NCI-H2081 (cell line): Measurements from ENCODE around the gene MCF2L.

ENCODE experiments used
- DNase-seq, 2 experiments: peaks; one replicate each; lab custom pipeline; 2025; lab: John Stamatoyannopoulos, UW

Gene MCF2L

GRCh38 chr13:113112893-113113845 lies 144.2 kb downstream of the MCF2L start:
- no peak for DNase-seq

- DNase-seq, result no peak
Measured at GRCh38 chr13:113113846-113114271, 144.8 kb downstream of the MCF2L start.

DNA sequence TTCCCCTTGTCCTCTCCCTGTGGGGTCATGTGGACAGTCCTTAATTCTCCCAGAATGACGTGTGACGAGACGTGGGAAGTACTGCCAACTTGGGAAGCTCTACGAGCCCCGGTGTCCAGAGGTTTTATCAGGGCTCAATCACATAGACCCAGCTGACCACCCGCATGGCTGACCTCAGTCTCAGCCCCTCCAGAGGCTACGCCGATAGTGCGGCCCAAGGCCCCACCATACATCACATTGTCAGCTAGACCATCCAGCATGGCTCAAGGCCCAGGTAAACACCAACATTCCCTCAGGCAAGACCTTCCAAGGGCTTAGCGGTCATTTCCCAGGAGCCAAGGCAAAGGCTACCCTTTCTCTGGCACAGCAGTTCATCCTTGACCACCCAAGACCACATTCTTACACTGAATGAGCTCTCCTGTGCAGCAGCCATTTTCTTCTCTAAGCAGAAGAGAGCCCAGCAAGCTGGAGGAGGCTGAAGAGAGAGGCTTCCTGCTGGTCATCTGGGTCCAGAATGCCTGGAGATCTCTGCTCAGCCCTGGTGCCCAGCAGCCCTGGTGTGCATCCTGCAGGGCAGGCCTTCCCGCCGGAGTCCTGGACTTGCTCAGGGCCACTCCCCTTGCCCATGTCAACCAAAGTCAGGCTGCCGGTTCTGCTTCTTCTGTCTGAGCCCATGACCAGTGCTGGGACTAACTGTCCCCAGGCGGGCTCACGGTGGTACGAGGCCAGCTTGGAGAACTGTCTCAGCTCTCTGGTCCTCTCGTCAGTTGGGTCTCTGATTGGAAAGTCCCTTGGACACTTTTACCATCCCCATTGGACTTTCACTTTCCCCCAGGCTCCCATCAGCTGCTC lies 145.7 kb downstream of the MCF2L start:
- no peak for DNase-seq

DNA sequence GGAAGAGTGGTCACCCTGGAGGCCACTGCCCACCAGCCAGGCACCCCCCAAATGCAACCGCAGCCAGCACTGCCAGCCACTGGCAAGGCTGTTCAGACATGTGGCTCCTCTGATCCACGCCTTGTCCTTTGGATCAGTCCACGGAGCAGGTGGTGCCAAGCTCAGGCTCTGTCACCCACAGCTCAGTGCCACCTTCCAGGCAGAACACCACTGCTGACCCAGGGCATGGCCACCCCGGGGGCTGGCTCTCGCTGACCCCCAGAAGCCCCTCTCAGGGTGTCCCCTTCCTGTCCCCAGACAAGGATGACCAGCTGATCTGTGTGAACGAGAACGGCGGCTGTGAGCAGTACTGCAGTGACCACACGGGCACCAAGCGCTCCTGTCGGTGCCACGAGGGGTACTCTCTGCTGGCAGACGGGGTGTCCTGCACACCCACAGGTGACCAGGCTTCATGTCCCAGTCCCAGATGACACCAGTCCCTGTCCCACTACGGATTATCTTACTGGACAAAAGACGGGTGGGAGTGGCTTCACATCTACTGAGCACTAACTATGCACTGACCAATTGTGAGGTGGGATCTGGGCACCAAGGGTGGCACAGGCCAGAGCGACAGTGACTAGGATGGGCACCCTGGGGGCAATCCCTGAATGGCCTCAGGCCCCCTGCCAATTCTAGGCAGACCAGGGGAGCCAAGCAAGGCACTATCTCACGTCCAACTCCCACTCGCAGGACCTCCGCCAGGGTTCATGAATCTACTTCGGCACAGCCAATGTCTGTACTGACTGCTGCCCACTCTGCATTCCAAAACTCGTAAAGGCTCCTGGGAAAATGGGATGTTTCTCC lies 146.6 kb downstream of the MCF2L start:
- no peak for DNase-seq

GRCh38 chr13:113116206-113116800 lies 147.3 kb downstream of the MCF2L start:
- no peak for DNase-seq

- no peak for DNase-seq
Measured at GRCh38 chr13:113116871-113117271, 147.9 kb downstream of the MCF2L start.

DNA sequence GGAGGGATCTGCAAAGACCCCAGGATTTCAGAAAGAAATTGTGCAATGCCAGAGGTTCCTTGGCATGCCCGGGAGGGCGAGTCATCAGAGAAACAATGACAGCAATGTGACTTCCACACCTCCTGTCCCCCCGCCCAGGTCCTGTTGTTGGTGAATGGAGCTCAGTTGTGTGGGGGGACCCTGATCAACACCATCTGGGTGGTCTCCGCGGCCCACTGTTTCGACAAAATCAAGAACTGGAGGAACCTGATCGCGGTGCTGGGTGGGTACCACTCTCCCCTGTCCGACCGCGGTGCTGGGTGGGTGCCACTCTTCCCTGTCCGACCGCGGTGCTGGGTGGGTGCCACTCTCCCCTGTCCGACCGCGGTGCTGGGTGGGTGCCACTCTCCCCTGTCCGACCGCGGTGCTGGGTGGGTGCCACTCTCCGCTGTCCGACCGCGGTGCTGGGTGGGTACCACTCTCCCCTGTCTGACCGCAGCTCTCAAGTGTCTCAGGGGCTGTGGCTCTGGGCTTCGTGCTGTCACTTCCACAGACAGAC lies 148.4 kb downstream of the MCF2L start:
- no peak for DNase-seq

- no peak for DNase-seq
Measured at GRCh38 chr13:113117911-113118260, 148.9 kb downstream of the MCF2L start.

DNA sequence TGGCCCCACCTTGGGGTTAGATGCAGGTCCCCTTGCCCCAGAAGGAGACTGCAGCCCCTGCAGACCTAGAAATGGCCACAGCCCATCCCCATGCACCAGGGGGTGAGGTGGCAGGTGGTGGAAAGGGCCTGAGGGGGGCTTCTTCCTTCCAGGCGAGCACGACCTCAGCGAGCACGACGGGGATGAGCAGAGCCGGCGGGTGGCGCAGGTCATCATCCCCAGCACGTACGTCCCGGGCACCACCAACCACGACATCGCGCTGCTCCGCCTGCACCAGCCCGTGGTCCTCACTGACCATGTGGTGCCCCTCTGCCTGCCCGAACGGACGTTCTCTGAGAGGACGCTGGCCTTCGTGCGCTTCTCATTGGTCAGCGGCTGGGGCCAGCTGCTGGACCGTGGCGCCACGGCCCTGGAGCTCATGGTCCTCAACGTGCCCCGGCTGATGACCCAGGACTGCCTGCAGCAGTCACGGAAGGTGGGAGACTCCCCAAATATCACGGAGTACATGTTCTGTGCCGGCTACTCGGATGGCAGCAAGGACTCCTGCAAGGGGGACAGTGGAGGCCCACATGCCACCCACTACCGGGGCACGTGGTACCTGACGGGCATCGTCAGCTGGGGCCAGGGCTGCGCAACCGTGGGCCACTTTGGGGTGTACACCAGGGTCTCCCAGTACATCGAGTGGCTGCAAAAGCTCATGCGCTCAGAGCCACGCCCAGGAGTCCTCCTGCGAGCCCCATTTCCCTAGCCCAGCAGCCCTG lies 149.4 kb downstream of the MCF2L start:
- no peak for DNase-seq

- DNase-seq, result no peak
Measured at GRCh38 chr13:113119166-113119821, 150.3 kb downstream of the MCF2L start.

- DNase-seq, result no peak
Measured at GRCh38 chr13:113119822-113120189, 150.8 kb downstream of the MCF2L start.

GRCh38 chr13:113120300-113121182 lies 151.5 kb downstream of the MCF2L start:
- DNase-seq, result no peak

- DNase-seq, result no peak
Measured at GRCh38 chr13:113121183-113121927, 152.3 kb downstream of the MCF2L start.

- DNase-seq, result no peak
Measured at GRCh38 chr13:113121928-113122471, 153.0 kb downstream of the MCF2L start.

DNA sequence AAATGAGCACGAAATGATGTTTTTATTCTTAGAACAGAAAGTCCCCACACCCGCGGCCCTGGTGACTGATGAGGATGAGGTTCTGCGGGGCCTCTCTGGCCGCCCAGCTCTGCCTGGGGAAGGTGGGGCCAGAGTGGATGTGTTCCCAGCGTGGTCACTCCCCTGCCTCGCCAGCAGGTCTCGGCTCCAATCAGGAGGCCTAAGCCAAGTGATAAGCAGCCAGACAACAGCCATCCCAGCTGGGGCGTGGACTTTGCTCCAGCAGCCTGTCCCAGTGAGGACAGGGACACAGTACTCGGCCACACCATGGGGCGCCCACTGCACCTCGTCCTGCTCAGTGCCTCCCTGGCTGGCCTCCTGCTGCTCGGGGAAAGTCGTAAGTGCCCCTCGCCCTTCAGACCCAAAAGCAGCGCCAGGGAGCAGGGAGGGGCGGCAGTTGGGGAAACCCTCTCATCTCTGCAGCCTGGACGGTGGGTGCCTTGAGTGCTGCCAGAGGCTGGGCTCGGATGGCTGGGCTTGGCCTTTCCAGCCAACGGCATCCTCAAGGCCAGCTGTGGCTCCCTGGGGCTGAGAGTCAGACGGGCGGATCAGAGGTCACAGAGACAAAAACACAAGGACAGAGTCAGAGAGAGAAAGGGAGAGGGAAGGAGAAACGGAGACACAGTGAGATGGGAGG lies 153.7 kb downstream of the MCF2L start, which contains the start of gene F10:
F10 (plus strand) TSS at position 250 of the 676 bp plus-strand sequence; CDS start at position 307, 57 bp downstream.
- no peak for DNase-seq

GRCh38 chr13:113123226-113124201 lies 154.5 kb downstream of the MCF2L start:
- DNase-seq, result no peak
